NCI-H187 treated with DMSO at 0.1 percent for 48 hours (cell line): ENCODE results near the gene CTNNA3.

Experiments used
- DNase-seq: peaks from one replicate; lab custom pipeline; 2025; lab: John Stamatoyannopoulos, UW

The CTNNA3 gene

DNA sequence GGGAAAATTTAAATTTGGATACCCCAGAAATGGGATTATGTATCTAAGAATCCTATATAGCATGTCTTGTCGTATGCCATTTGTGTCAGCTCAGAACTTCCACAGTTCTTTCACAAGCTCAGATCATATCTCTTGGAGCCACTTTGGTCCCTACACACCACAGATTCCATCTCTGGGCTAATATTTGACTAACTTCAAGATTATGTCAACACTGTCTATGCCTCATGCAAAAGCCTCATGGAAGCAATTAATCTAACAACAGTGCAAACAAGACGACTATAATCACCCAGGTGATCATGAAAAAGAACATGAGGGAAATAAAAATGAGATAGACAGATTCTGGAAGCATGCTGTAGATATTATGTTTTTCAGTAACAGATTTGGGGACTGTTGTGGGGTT, 581.0 kb downstream of the CTNNA3 start:
- no peak for DNase-seq

DNA sequence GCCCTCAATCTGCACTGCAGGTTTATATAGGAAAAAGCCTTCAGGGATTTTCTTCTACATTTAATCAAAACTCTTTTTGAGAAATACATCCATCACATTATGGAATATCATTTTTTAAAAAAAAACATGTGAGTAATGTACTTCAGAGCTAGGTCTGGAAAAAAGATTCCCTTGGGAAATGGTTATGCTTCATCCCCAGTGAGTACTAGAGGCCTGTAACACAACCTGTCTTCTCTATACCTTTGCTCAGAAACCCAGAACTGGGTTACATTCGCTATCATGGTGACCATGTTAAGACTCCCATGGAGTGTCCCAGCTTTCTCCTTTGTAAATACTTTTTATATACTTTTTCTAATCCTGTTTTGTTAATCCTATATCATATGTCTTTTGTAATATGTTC, 583.2 kb downstream of the CTNNA3 start:
- no peak for DNase-seq

DNA sequence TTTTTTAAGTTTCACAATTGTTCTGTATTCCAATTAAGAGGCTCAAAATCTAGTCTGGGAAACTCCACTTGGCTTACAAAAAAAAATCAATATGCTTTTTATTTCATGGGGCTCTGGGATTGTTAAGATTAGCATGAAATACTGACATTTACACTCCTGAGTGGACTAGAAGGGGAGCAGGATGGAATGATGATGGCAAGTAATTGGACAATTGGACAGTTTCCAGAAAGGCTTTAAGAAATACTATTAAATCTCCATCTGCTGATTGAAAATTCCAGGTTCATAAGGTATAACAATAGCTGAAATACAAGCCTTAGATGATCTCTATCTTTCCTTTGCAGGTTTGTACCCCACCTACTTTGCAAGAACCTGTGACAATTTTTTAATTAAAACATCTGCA, 585.7 kb downstream of the CTNNA3 start:
- no peak for DNase-seq

DNA sequence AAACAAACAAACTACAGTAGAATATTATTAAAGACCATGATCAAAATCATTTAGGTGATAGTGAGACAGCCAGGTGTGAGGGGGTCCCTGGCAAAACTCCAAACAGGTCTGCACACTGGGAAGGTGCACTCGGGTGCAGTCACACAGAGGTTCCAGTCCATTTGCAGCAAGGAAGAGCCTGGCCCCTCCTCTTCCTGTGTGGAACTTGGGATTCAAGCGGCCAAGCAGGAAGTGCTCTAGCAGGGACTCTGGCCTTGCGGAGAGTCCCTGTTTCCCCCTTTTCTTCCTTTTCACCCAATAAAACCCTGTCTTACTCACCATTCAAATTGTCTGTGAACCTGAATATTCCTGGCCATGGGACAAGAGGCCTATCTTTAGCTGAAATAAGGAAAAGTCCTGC, 588.3 kb downstream of the CTNNA3 start:
- DNase-seq: no peak

GRCh38 chr10:67100951-67101350, 595.0 kb downstream of the CTNNA3 start:
- DNase-seq: no peak

- DNase-seq: no peak
These were observed 597.5 kb downstream of the CTNNA3 start for GRCh38 chr10:67098461-67098860.

DNA sequence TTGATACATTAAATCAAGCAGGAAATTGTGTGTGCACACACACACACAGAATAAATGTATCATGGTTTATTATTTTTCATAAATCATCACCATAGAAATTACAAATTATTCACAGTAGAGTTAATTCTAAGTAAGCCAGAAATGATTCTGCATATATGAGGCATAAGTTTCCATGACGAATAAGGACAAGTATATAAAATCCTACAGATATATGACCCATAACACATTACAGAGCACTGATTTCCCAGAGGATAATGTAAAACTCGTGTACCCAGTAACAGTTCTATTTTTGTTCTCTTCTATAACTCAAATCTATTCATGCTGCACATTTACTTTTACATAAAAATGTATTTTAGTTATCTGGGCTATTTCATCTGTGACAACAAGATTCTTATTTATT, 600.5 kb downstream of the CTNNA3 start:
- DNase-seq: no peak

- DNase-seq: no peak
These were observed 608.0 kb downstream of the CTNNA3 start for GRCh38 chr10:67088036-67088435.

DNA sequence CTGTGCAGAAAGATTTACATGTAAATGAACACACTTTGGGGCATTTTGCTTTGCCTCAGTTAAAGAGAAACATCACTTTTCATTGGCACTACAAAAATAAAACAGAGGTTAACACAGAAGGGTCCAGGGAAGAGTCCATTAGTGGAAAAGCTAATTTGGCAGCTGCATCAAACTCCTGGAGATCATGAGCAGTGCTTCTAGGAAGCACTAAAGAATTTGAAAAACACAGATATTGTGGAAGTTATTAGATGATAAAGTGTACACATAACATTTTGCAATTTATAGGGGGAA, 608.9 kb downstream of the CTNNA3 start:
- DNase-seq: no peak

- no peak for DNase-seq
These were observed 609.5 kb downstream of the CTNNA3 start for GRCh38 chr10:67086327-67087134.

- DNase-seq: no peak
These were observed 616.9 kb downstream of the CTNNA3 start for GRCh38 chr10:67079126-67079525.

DNA sequence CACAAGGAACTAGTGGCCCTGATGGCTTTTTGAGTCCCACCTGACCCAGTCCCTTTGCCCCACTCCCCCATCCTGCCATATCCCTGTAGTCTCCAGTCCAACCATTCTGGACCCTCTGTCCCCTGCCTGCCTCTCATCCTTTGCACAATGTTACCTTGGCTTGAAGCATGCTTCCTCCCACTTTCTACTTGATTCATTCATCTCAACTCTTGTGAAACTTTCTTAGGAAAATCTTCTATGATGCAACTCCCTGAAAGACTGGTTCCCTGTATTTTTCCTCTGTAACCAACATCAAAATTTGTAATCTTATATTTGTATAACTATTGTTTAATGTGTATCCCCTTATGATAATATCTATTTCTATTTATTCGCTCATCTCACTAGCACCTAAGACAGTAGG, 618.6 kb downstream of the CTNNA3 start:
- no peak for DNase-seq

DNA sequence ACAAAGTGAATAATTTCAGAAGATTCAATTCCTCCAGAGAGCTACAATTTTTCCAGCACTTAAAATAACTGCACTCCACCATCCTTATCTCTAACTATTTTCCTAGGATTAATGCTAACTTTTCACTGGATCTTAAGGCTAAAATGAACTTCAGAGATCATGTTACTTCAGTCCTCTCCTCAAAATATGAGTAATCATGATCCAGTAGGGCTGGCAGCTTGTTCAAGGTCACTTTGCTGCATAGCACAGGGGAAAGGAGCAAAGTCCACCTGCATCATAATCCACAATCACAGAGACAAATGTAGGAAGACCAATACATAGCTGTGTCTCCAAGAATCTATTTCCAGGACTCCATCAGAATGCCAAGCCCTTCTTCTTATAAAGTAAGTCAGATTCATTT, 619.9 kb downstream of the CTNNA3 start:
- no peak for DNase-seq

DNA sequence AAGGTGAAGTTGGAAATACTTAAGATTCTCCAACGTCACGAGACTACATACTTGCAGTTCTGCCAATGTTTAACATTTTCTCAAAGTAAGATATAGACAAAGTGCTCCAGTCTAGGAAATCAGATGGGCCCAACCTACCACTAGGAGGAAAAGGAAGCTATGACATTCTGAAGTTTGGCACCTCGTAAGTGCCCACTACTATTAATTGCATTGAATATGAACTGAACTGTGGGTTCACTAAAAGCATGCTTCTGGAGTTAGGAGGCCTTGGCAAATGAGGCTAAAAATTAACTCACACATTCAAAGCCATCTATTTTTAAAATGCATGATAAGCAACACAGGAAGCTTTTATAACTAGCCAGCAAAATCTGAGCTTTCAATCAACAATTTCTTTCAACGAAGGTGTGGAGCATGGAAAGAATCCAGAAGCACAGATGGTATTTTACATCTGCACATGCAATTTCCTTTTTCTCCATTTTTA, 620.5 kb downstream of the CTNNA3 start:
- DNase-seq: no peak

- DNase-seq: no peak
These were observed 623.3 kb downstream of the CTNNA3 start for GRCh38 chr10:67072654-67073053.

DNA sequence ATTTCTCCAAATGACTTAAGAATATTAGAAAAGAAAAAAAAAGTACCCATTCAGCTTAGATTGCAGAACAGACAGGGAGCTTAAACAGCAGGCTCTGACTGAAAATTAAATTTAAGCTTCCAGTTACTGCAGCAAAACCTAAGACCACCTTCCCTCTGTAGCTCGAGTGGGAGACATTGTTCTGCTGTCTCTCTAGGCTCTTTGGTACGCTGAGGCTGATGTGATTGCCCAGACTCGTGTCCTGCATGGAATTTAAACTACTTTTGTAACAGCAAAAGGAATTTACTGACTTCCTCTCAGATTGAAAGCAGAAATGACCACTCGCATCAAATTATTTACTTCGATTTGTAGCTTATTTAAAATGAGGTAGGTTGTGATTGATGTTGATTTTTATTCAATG, 645.6 kb downstream of the CTNNA3 start:
- DNase-seq: no peak

DNA sequence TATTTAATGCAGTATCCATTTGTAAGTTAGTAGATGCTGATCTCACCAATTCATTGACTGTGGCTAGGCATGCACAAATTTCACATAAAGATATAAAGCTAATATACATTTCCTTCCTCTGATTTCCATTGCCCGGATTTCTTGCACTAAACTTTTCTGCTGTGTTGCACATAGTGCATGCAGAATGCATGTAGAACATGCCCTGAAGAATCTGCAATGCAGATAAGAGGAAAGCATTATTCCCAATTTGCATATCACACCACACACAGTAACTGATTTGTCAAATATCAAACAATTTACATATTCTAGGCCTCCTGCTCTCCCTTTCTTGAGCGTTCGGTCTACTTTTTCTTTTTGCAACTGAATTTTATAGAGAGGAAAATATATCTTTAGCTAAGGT, 646.0 kb downstream of the CTNNA3 start:
- no peak for DNase-seq

DNA sequence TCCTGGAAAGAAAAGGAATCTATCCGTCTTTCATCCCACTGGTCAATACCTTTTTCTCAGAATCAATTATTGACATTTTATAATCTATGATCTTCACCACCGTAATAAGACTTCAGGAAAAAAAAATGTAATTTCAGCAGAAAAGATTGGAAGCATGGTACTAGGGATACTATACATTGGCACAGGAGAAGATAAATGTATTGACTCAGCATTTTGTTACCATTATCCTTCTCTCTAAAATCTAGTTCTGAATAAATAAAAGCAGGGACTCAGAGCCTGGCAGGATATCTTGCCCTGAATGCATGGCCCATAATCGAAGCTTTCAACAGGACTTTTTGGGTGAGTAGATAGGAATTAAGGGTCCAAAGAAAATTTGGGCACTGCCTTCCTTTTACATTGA, 649.5 kb downstream of the CTNNA3 start:
- no peak for DNase-seq

- DNase-seq: no peak
These were observed 650.6 kb downstream of the CTNNA3 start for GRCh38 chr10:67045404-67045803.

GRCh38 chr10:67043041-67043440, 653.0 kb downstream of the CTNNA3 start:
- DNase-seq: no peak

- DNase-seq: no peak
These were observed 659.2 kb downstream of the CTNNA3 start for GRCh38 chr10:67036808-67037207.

DNA sequence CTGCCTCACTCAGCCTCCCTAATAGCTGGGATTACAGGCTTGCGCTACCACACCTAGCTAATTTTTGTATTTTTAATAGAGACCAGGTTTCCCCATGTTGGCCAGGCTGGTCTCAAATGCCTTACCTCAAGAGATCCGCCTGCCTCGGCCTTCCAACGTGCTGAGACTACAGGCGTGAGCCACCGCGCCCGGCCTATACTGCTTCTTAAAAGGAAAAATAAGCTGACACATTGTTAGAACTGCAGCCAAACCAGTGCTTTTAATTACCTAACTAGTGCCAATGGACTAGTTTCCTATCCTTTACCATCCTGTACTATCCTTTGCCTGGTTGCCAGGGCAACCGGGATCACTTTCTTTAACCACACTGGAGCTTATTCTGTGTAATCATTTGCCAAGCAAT, 662.1 kb downstream of the CTNNA3 start:
- DNase-seq: no peak

DNA sequence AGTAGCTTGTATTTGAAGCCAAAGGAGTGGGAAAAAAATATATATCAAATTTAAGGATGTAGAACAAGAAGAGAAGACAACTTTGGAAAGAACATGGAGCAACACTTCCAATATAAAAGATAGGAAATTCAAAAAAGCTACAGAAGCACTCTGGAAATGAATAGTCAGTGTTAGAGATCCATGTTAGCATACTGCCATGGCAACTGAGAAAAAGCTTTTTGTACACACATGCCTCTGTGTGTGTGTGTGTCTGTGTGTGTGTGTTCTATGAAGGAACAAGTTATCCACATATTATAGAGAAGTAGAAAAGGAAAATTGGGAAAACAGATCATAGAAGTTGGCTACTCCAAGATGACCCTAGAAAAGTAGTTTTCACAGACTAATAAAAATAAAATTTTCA, 673.9 kb downstream of the CTNNA3 start:
- no peak for DNase-seq

DNA sequence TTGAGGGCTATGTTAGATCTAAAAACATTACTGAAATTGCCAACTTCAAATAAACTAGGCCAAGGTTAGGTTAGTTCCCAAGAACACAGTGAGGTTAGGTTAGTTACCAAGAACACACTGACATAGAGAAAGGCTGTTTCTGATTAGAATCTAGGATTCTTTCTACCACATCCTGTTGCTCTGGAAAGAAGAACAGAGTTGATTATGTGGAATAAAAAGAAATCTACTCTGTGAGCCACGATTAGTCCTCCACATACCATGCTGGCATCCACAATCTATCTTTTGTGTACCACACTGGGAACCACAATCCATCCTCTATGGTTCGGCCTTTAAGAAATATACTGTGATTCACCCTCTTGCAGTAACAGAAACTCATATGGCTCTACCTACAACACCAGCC, 678.8 kb downstream of the CTNNA3 start:
- no peak for DNase-seq
